IMR-90 (cell line): ENCODE measurements around the gene HK3. TPM values are rescaled to one million over a fixed set of nuclear protein-coding genes. Genes with fewer than 3 reads are reported as not detected.

Experiments used
- ATAC-seq: fragments of 200-7000 bp; cut with Tn5 transposase; 2 replicates; pipeline ENCODE4 v1.9.1; 2020; ENCODE audit warnings: low read depth, mild to moderate bottlenecking, moderate library complexity
- BruUV-seq: library from RNA; stranded (reverse); fragments of 400-500 nt; replicated peaks from 2 replicates; lab custom pipeline; 2021; lab: Mats Ljungman, UMichigan
- CTCF ChIA-PET: fragments of 300-600 bp; formaldehyde crosslinking; extraction: SDS; loops from one replicate; lab custom pipeline; 2021; ENCODE audit warnings: antibody characterized with exemption; lab: Yijun Ruan, JAX
- POLR2A ChIA-PET: fragments of 300-600 bp; sonication (Branson Sonifier 250); formaldehyde crosslinking; loops from one replicate; lab custom pipeline; 2022; ENCODE audit warnings: antibody characterized with exemption; ENCODE audit not compliant: unreplicated experiment; lab: Charles Lee
- DNase-seq: peaks from one replicate; pipeline ENCODE4 v3.0.0; 2013
- H2AFZ ChIP-seq: replicated peaks from 2 replicates; pipeline ENCODE3; 2013; ENCODE audit warnings: low read length, mild to moderate bottlenecking; ENCODE audit not compliant: poor library complexity
- H2AK5ac ChIP-seq: 2 replicates; pipeline ENCODE4 v1.6.1; 2013; ENCODE audit warnings: low read depth, low read length, inconsistent platforms
- H2AK9ac ChIP-seq: replicated peaks from 2 replicates; pipeline ENCODE3; 2013; ENCODE audit warnings: mild to moderate bottlenecking, low read depth, low read length, moderate library complexity; ENCODE audit not compliant: poor library complexity
- H2BK120ac ChIP-seq: 2 replicates; pipeline ENCODE4 v1.6.1; 2013; ENCODE audit warnings: low read depth, low read length, inconsistent platforms
- H2BK15ac ChIP-seq: 3 replicates; pipeline ENCODE4 v1.6.1; 2013; ENCODE audit warnings: low read depth, low read length, inconsistent platforms
- H2BK20ac ChIP-seq: 2 replicates; pipeline ENCODE4 v1.6.1; 2013; ENCODE audit warnings: low read depth, mild to moderate bottlenecking, inconsistent platforms, low read length, moderate library complexity
- H2BK5ac ChIP-seq: 2 replicates; pipeline ENCODE4 v1.6.1; 2013; ENCODE audit warnings: mild to moderate bottlenecking, low read depth, low read length, inconsistent platforms; ENCODE audit not compliant: poor library complexity, severe bottlenecking
- H3K14ac ChIP-seq: replicated peaks from 2 replicates; pipeline ENCODE4 v1.6.1; 2013; ENCODE audit warnings: low read depth, low read length, inconsistent platforms
- H3K18ac ChIP-seq: 2 replicates; pipeline ENCODE4 v1.6.1; 2013; ENCODE audit warnings: low read depth, low read length, control low read depth
- H3K23ac ChIP-seq: 2 replicates; pipeline ENCODE4 v1.6.1; 2013; ENCODE audit warnings: low read depth, low read length, inconsistent platforms
- H3K27ac ChIP-seq: 2 replicates; pipeline ENCODE4 v1.5.1; 2013; ENCODE audit warnings: mild to moderate bottlenecking, control low read depth, low read length; ENCODE audit not compliant: insufficient read depth
- H3K27me3 ChIP-seq: 2 replicates; pipeline ENCODE4 v1.6.1; 2013; ENCODE audit warnings: low read length; ENCODE audit not compliant: control insufficient read depth, insufficient read depth
- H3K36me3 ChIP-seq: 2 replicates; pipeline ENCODE4 v1.6.1; 2013; ENCODE audit warnings: low read length, mixed read lengths; ENCODE audit not compliant: control insufficient read depth, insufficient read depth
- H3K4ac ChIP-seq: 2 replicates; pipeline ENCODE4 v1.6.1; 2013; ENCODE audit warnings: low read depth, low read length, inconsistent platforms
- H3K4me1 ChIP-seq: 2 replicates; pipeline ENCODE4 v1.6.1; 2013; ENCODE audit warnings: low read length, mixed read lengths; ENCODE audit not compliant: control insufficient read depth, insufficient read depth
- H3K4me2 ChIP-seq: 2 replicates; pipeline ENCODE4 v1.6.1; 2013; ENCODE audit warnings: low read depth, mild to moderate bottlenecking, control low read depth, low read length, moderate library complexity
- H3K4me3 ChIP-seq: 2 replicates; pipeline ENCODE4 v1.5.1; 2013; ENCODE audit warnings: low read depth, mild to moderate bottlenecking, control low read depth, low read length, moderate library complexity; ENCODE audit not compliant: insufficient read depth
- H3K56ac ChIP-seq: 2 replicates; pipeline ENCODE4 v1.6.1; 2013; ENCODE audit warnings: low read length, inconsistent platforms; ENCODE audit not compliant: insufficient read depth; ENCODE audit errors: extremely low read depth
- H3K79me1 ChIP-seq, 2 experiments: 2 replicates each; pipeline ENCODE4 v1.6.1; 2013; ENCODE audit warnings: low read length in 2 of 2, inconsistent platforms in 1 of 2, low read depth in 1 of 2
- H3K9ac ChIP-seq: 2 replicates; pipeline ENCODE4 v1.6.1; 2013; ENCODE audit warnings: low read depth, low read length, control low read depth
- H3K9me1 ChIP-seq: 2 replicates; pipeline ENCODE4 v1.6.1; 2013; ENCODE audit warnings: low read length, inconsistent platforms; ENCODE audit not compliant: insufficient read depth
- H3K9me3 ChIP-seq: 2 replicates; pipeline ENCODE4 v1.6.1; 2013; ENCODE audit warnings: low read length; ENCODE audit not compliant: control insufficient read depth, insufficient read depth
- H4K20me1 ChIP-seq: 2 replicates; pipeline ENCODE4 v1.6.1; 2013; ENCODE audit warnings: low read length, inconsistent platforms; ENCODE audit not compliant: insufficient read depth
- H4K5ac ChIP-seq: 2 replicates; pipeline ENCODE4 v1.6.1; 2013; ENCODE audit warnings: mild to moderate bottlenecking, low read depth, low read length, control low read depth
- H4K8ac ChIP-seq, 2 experiments: 2 replicates each; pipeline ENCODE4 v1.6.1; 2013; ENCODE audit warnings: low read depth in 2 of 2, low read length in 2 of 2, control low read depth in 1 of 2, inconsistent platforms in 1 of 2
- H4K91ac ChIP-seq: 2 replicates; pipeline ENCODE4 v1.6.1; 2013; ENCODE audit warnings: low read depth, low read length, inconsistent platforms; ENCODE audit not compliant: insufficient read depth
- BHLHE40 ChIP-seq: fragments of 150-350 bp; IDR thresholded peaks from 2 replicates; pipeline ENCODE4 v1.6.1; 2016; ENCODE audit warnings: mild to moderate bottlenecking, low read depth, low read length
- CEBPB ChIP-seq: IDR thresholded peaks from 2 replicates; pipeline ENCODE4 v1.6.1; 2012; ENCODE audit warnings: low read depth, low read length, improper control_type of control experiment
- CTCF ChIP-seq: conservative IDR thresholded peaks from 2 replicates; pipeline ENCODE4 v1.5.1; 2012; ENCODE audit warnings: mild to moderate bottlenecking, low read depth, low read length, improper control_type of control experiment
- FOS ChIP-seq: fragments of 150-350 bp; IDR thresholded peaks from 2 replicates; pipeline ENCODE4 v1.6.1; 2016; ENCODE audit warnings: low read depth, low read length
- MAFK ChIP-seq: IDR thresholded peaks from 2 replicates; pipeline ENCODE4 v1.6.1; 2012; ENCODE audit warnings: low read depth, low read length, improper control_type of control experiment
- MAZ ChIP-seq: IDR thresholded peaks from 2 replicates; pipeline ENCODE4 v1.6.1; 2012; ENCODE audit warnings: low read depth, mild to moderate bottlenecking, low read length, improper control_type of control experiment, moderate library complexity, borderline replicate concordance
- MXI1 ChIP-seq: IDR thresholded peaks from 2 replicates; pipeline ENCODE4 v1.6.1; 2012; ENCODE audit warnings: low read depth, mild to moderate bottlenecking, low read length, moderate library complexity, borderline replicate concordance
- RCOR1 ChIP-seq: IDR thresholded peaks from 2 replicates; pipeline ENCODE4 v1.6.1; 2012; ENCODE audit warnings: mild to moderate bottlenecking, low read length, improper control_type of control experiment; ENCODE audit not compliant: insufficient replicate concordance
- RFX5 ChIP-seq: IDR thresholded peaks from 2 replicates; pipeline ENCODE4 v1.8.0; 2012; ENCODE audit warnings: low read depth, mild to moderate bottlenecking, low read length, moderate library complexity
- SMC3 ChIP-seq: fragments of 150-350 bp; IDR thresholded peaks from 2 replicates; pipeline ENCODE4 v1.6.1; 2016; ENCODE audit warnings: low read depth, mild to moderate bottlenecking, antibody characterized with exemption, low read length, moderate library complexity
- USF2 ChIP-seq: fragments of 150-350 bp; IDR thresholded peaks from 2 replicates; pipeline ENCODE4 v1.6.1; 2017; ENCODE audit warnings: mild to moderate bottlenecking, antibody characterized with exemption, low read length, low read depth
- dilution Hi-C: fragments of 300-500 bp; cut with HindIII; formaldehyde crosslinking; loops from one replicate; pipeline ENCODE4 v1.14.3; 2018; ENCODE audit warnings: low sequenced_read_pairs; ENCODE audit not compliant: unreplicated experiment
- in situ Hi-C: fragments of 300-500 bp; cut with MboI; formaldehyde crosslinking; loops from 3 replicates; pipeline ENCODE4 v1.14.3; 2019; ENCODE audit warnings: low sequenced_read_pairs, inconsistent platforms, mixed read lengths
- intact Hi-C: fragments of 100-400 bp; cut with micrococcal nuclease; formaldehyde crosslinking; loops from 2 replicates; pipeline ENCODE4 v1.10.0; 2022
- polyA plus RNA-seq, 3 experiments: library from polyadenylated mRNA; depleted of rRNA; stranded (reverse); fragments of >200 nt; gene quantifications; 2 replicates each; pipeline ENCODE4 v1.2.3, GENCODE V29; 2012; ENCODE audit warnings: low replicate concordance in 1 of 3
- total RNA-seq: library from RNA; depleted of rRNA; stranded (reverse); fragments of >200 nt; gene quantifications from 2 replicates; pipeline ENCODE4 v1.2.3, GENCODE V29; 2012

HK3 gene
- total and polyA plus RNA-seq, 2 of the 4 experiments (the other 2 are of a cell fraction), result not detected

- no peak overlapping the region for H4K5ac ChIP-seq
- H3K79me1 ChIP-seq, result peaks cover 28 to 32% of the 10 kb centered on the region in 2 experiments
- no peaks in the 10 kb centered on the region for H3K4me1 ChIP-seq
- H3K4ac ChIP-seq, result no peak overlapping the region
- H4K8ac ChIP-seq, result no peak overlapping the region
- H4K20me1 ChIP-seq, result peaks cover 10% of the 10 kb centered on the region
- H3K27ac ChIP-seq, result no peak overlapping the region
- H3K9ac ChIP-seq, result no peak overlapping the region
- H3K9me3 ChIP-seq, result no peaks in the 10 kb centered on the region
- H3K56ac ChIP-seq, result no peak overlapping the region
- H2AK5ac ChIP-seq, result no peak overlapping the region
- dilution Hi-C loops (no loop called here), intact Hi-C loops (no loop called here), in situ Hi-C loops (no loop called here)
- ATAC-seq, result no peak
- TF ChIP-seq RFX5 (no peak), BHLHE40 (no peak), MAFK (no peak), RCOR1 (no peak), SMC3 (no peak), CEBPB (no peak), USF2 (no peak), CTCF (no peak), MXI1 (no peak), FOS (no peak), MAZ (no peak)
- H3K18ac ChIP-seq, result no peak overlapping the region
- peaks cover 3% of the 10 kb centered on the region; the same call in 1 of the 2 replicates for H3K9me1 ChIP-seq
- H2AK9ac ChIP-seq, result no peak overlapping the region
- no peak overlapping the region for H2BK20ac ChIP-seq
- H3K23ac ChIP-seq, result no peak overlapping the region
- H2AFZ ChIP-seq, result no peak overlapping the region
- no TSS peak for BruUV-seq
- no peak overlapping the region for H4K91ac ChIP-seq
- no peak for DNase-seq
- no peak overlapping the region for H3K4me3 ChIP-seq
- no peak overlapping the region for H3K14ac ChIP-seq
- peaks cover 4% of the 10 kb centered on the region; the same call in 1 of the 2 replicates for H3K36me3 ChIP-seq
- no peak overlapping the region for H2BK15ac ChIP-seq
- ChIA-PET CTCF (no interaction called here), POLR2A (interaction anchor here (0.7 to 1.0 kb wide), 2 partner anchors 12 to 243 kb away, joined by 3 to 17 read pairs; no protein-coding TSS in a partner anchor)
- H3K4me2 ChIP-seq, result no peak overlapping the region
- H2BK120ac ChIP-seq, result no peak overlapping the region
- no peaks in the 10 kb centered on the region for H3K27me3 ChIP-seq
- no peak overlapping the region for H2BK5ac ChIP-seq
These were observed 17.2 kb upstream of the HK3 start for GRCh38 chr5:176916337-176916736.
